HCT116 (cell line): ENCODE data around the gene P2RY13.

Experiments
- CBX3 ChIP-seq: IDR thresholded peaks from 2 replicates; pipeline ENCODE4 v1.6.1; 2012; ENCODE audit warnings: low read depth
- CEBPB ChIP-seq: IDR thresholded peaks from 2 replicates; pipeline ENCODE4 v1.6.1; 2012; ENCODE audit warnings: low read depth
- CTCF ChIP-seq, 3 experiments: fragments of 200-600 bp in 1 of 3; sonication (generic) in 1 of 3; IDR thresholded peaks in 2 of 3; conservative IDR thresholded peaks in 1 of 3; 2 replicates each; pipeline ENCODE4 v1.5.1; 2012 to 2017; ENCODE audit warnings: low read depth in 2 of 3, low read length in 2 of 3, antibody characterized with exemption in 1 of 3, borderline replicate concordance in 1 of 3, control low read depth in 1 of 3, mild to moderate bottlenecking in 1 of 3, mixed read lengths in 1 of 3, mixed run types in 1 of 3, moderate library complexity in 1 of 3; ENCODE audit not compliant: insufficient read depth in 1 of 3
- EGR1 ChIP-seq: IDR thresholded peaks from 2 replicates; pipeline ENCODE4 v1.6.1; 2012; ENCODE audit warnings: low read depth
- ELF1 ChIP-seq: IDR thresholded peaks from 2 replicates; pipeline ENCODE4 v1.6.1; 2012; ENCODE audit warnings: low read depth, borderline replicate concordance
- EZH2 ChIP-seq: fragments of 200-600 bp; sonication (generic); IDR thresholded peaks from 2 replicates; pipeline ENCODE4 v1.6.1; 2017; ENCODE audit warnings: antibody characterized with exemption, mixed run types
- EZH2phosphoT487 ChIP-seq: fragments of 200-600 bp; IDR thresholded peaks from 2 replicates; pipeline ENCODE4 v1.6.1; 2018; ENCODE audit warnings: antibody characterized with exemption, borderline replicate concordance
- MAX ChIP-seq: IDR thresholded peaks from 2 replicates; pipeline ENCODE4 v1.6.1; 2012
- POLR2A ChIP-seq: IDR thresholded peaks from 2 replicates; pipeline ENCODE4 v1.7.0; 2011; ENCODE audit warnings: borderline replicate concordance; ENCODE audit not compliant: insufficient read depth, insufficient read length; ENCODE audit errors: extremely low read depth
- POLR2AphosphoS5 ChIP-seq: IDR thresholded peaks from 2 replicates; pipeline ENCODE4 v1.6.1; 2011; ENCODE audit warnings: mild to moderate bottlenecking, low read depth, low read length, moderate library complexity
- REST ChIP-seq: IDR thresholded peaks from 2 replicates; pipeline ENCODE4 v1.6.1; 2012; ENCODE audit warnings: low read depth
- SP1 ChIP-seq: IDR thresholded peaks from 2 replicates; pipeline ENCODE4 v1.6.1; 2012; ENCODE audit warnings: low read depth
- SRF ChIP-seq: IDR thresholded peaks from 2 replicates; pipeline ENCODE4 v1.6.1; 2012; ENCODE audit warnings: low read depth
- YY1 ChIP-seq: IDR thresholded peaks from 2 replicates; pipeline ENCODE4 v1.6.1; 2011; ENCODE audit warnings: low read length, low read depth, moderate library complexity, mild to moderate bottlenecking; ENCODE audit not compliant: insufficient replicate concordance; ENCODE audit errors: extremely low read depth

GRCh38 chr3:151297429-151297828 lies 31.9 kb downstream of the P2RY13 start:
- TF ChIP-seq CTCF (IDR thresholded peaks at IDR 0.05 in 2 of 3, conservative IDR thresholded peaks at IDR 0.05 in 1 of 3; ENCODE audit: borderline replicate concordance in 1 of 3, insufficient read depth in 1 of 3, low read depth in 2 of 3, low read length in 2 of 3), result no peak
- no peak for TF ChIP-seq YY1
- TF ChIP-seq POLR2AphosphoS5, result no peak
- TF ChIP-seq EZH2, result no peak
- no peak for TF ChIP-seq POLR2A
- no peak for TF ChIP-seq MAX
- TF ChIP-seq SP1, result no peak
- TF ChIP-seq SRF, result no peak
- no peak for TF ChIP-seq ELF1
- no peak for TF ChIP-seq EZH2phosphoT487
- TF ChIP-seq CBX3, result no peak
- TF ChIP-seq REST, result no peak
- no peak for TF ChIP-seq EGR1
- TF ChIP-seq CEBPB, result no peak
